Measurements from ENCODE around the gene TMTC1. TPM values are rescaled to one million over a fixed set of nuclear protein-coding genes. Genes with fewer than 3 reads are reported as not detected.

TMTC1 gene
- total RNA-seq, 2 experiments from 2014 or later = not detected

DNA sequence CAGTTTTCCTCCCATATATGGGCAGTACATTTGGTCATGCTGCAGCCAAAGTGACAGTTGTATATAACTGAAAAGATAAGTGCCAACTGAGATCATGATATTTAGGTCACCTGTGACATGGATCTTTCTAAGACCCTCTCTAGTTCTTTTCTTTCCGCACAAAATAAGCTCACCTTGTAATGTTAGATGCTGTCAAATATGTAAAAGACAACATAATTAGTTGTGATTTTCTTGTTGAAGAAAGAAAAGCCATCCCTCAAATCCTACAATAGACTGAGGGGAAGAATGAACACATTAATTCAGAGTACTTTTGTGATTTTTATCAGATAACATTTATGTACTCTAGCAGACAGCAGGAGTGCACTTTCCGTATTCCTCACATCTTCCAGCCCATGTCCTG, 323.7 kb downstream of the TMTC1 start:
- ChIA-PET POLR2A (no interaction called here), CTCF (no interaction called here)
- DNase-seq (no peak), ATAC-seq (ENCODE audit: poor library complexity) (no peak)
- no peak overlapping the region for H3K4me3 ChIP-seq (ENCODE audit: low read length)
- Mint-ChIP-seq H3K27me3 (peaks cover 17% of the 10 kb centered on the region), H3K4me1 (ENCODE audit: low read depth) (no peaks in the 10 kb centered on the region), H3K9me3 (no peaks in the 10 kb centered on the region), H3K4me3 (no peak overlapping the region), H3K36me3 (ENCODE audit: low read depth) (no peaks in the 10 kb centered on the region), H3K27ac (no peak overlapping the region)
- intact Hi-C loops (cut with DNase I, micrococcal nuclease) = no loop called here
- H3K27me3 ChIP-seq (ENCODE audit: control insufficient read depth in 1 of 2, insufficient read depth in 2 of 2, low read length in 2 of 2) = no peaks in the 10 kb centered on the region
- H3K9me3 ChIP-seq (ENCODE audit: control insufficient read depth in 1 of 2, insufficient read depth in 1 of 2, low read length in 2 of 2) = no peaks in the 10 kb centered on the region
- TF ChIP-seq CTCF (IDR thresholded peaks at IDR 0.05) = no peak
- H3K36me3 ChIP-seq (ENCODE audit: insufficient read depth, low read length) = no peaks in the 10 kb centered on the region
- no peak overlapping the region for H3K27ac ChIP-seq (ENCODE audit: low read depth in 1 of 2, low read length in 2 of 2)
- no peaks in the 10 kb centered on the region for H3K4me1 ChIP-seq (ENCODE audit: insufficient read depth, low read length)

- H3K27ac Mint-ChIP-seq = no peak overlapping the region
- H3K27ac ChIP-seq (ENCODE audit: low read depth in 1 of 2, low read length in 2 of 2) = no peak overlapping the region
- CTCF ChIA-PET = no interaction called here
- H3K36me3 ChIP-seq (ENCODE audit: insufficient read depth, low read length) = no peaks in the 10 kb centered on the region
- no peaks in the 10 kb centered on the region for H3K4me1 Mint-ChIP-seq (ENCODE audit: low read depth)
- no peaks in the 10 kb centered on the region for H3K27me3 ChIP-seq (ENCODE audit: control insufficient read depth in 1 of 2, insufficient read depth in 2 of 2, low read length in 2 of 2)
- no peak for TF ChIP-seq CTCF (IDR thresholded peaks at IDR 0.05)
- no peaks in the 10 kb centered on the region for H3K4me1 ChIP-seq (ENCODE audit: insufficient read depth, low read length)
- no peak overlapping the region for H3K4me3 Mint-ChIP-seq
- POLR2A ChIA-PET = no interaction called here
- no peaks in the 10 kb centered on the region for H3K9me3 ChIP-seq (ENCODE audit: control insufficient read depth in 1 of 2, insufficient read depth in 1 of 2, low read length in 2 of 2)
- H3K4me3 ChIP-seq (ENCODE audit: low read length) = no peak overlapping the region
- H3K9me3 Mint-ChIP-seq = no peaks in the 10 kb centered on the region
- intact Hi-C loops (cut with DNase I, micrococcal nuclease) = no loop called here
- H3K36me3 Mint-ChIP-seq (ENCODE audit: low read depth) = no peaks in the 10 kb centered on the region
- H3K27me3 Mint-ChIP-seq = peaks cover 29% of the 10 kb centered on the region
- ATAC-seq (ENCODE audit: poor library complexity) (no peak), DNase-seq (no peak)
Measured at GRCh38 chr12:29455087-29455486, 328.7 kb downstream of the TMTC1 start.

- Histone ChIP-seq H3K9me3 (ENCODE audit: control insufficient read depth in 1 of 2, insufficient read depth in 1 of 2, low read length in 2 of 2) (no peaks in the 10 kb centered on the region), H3K4me1 (ENCODE audit: insufficient read depth, low read length) (no peaks in the 10 kb centered on the region), H3K27ac (ENCODE audit: low read depth in 1 of 2, low read length in 2 of 2) (no peak overlapping the region), H3K4me3 (ENCODE audit: low read length) (no peak overlapping the region), H3K36me3 (ENCODE audit: insufficient read depth, low read length) (no peaks in the 10 kb centered on the region), H3K27me3 (ENCODE audit: control insufficient read depth in 1 of 2, insufficient read depth in 2 of 2, low read length in 2 of 2) (peaks cover 0 to 8% of the 10 kb centered on the region in 2 experiments)
- H3K27me3 Mint-ChIP-seq = peaks cover 33% of the 10 kb centered on the region
- H3K4me1 Mint-ChIP-seq (ENCODE audit: low read depth) = no peaks in the 10 kb centered on the region
- no peaks in the 10 kb centered on the region for H3K9me3 Mint-ChIP-seq
- ChIA-PET CTCF (no interaction called here), POLR2A (no interaction called here)
- no peak overlapping the region for H3K4me3 Mint-ChIP-seq
- no peak for ATAC-seq (ENCODE audit: poor library complexity)
- DNase-seq = no peak
- no peak for TF ChIP-seq CTCF (IDR thresholded peaks at IDR 0.05)
- no peak overlapping the region for H3K27ac Mint-ChIP-seq
- no peaks in the 10 kb centered on the region for H3K36me3 Mint-ChIP-seq (ENCODE audit: low read depth)
- intact Hi-C loops (cut with DNase I, micrococcal nuclease) = no loop called here
Measured at GRCh38 chr12:29451888-29452287, 331.9 kb downstream of the TMTC1 start.

All from CD4-positive, alpha-beta T cell (primary cell).